Endothelial cell of umbilical vein (primary cell): ENCODE results near the gene TP53TG5. TPM values are rescaled to one million over a fixed set of nuclear protein-coding genes. Genes with fewer than 3 reads are reported as not detected.

ENCODE experiments used
- BruUV-seq: library from RNA; stranded (reverse); fragments of 400-500 nt; replicated peaks from 2 replicates; lab custom pipeline; 2021; lab: Mats Ljungman, UMichigan
- CTCF ChIA-PET: fragments of 300-600, 350-600 bp; sonication (Branson Sonifier 250); formaldehyde crosslinking; loops from one replicate; lab custom pipeline; 2021; ENCODE audit warnings: antibody characterized with exemption, inconsistent platforms; lab: Charles Lee
- POLR2A ChIA-PET: fragments of 300-600, 350-600 bp; sonication (Branson Sonifier 250); formaldehyde crosslinking; loops from one replicate; lab custom pipeline; 2021; ENCODE audit warnings: antibody characterized with exemption, inconsistent platforms; lab: Charles Lee
- DNase-seq: peaks from one replicate; pipeline ENCODE4 v3.0.0-alpha.2; 2011; ENCODE audit warnings: low read depth, low spot score
- FAIRE-seq: peaks from 2 replicates; lab custom pipeline; 2011; peaks lifted over from hg19 to GRCh38; lab: Jason Lieb, UNC
- H2AFZ ChIP-seq: 2 replicates; pipeline ENCODE4 v1.6.0; 2012; ENCODE audit warnings: low read depth, low read length, control low read depth, inconsistent platforms
- H3K27ac ChIP-seq: 2 replicates; pipeline ENCODE4 v1.5.1; 2011; ENCODE audit warnings: low read depth, mild to moderate bottlenecking, control low read depth, low read length, moderate library complexity; ENCODE audit not compliant: insufficient read depth
- H3K27me3 ChIP-seq, 2 experiments: 2 replicates each; pipeline versions ENCODE4 v1.6.0 to v1.6.1; 2011; ENCODE audit warnings: low read length in 2 of 2, mixed read lengths in 1 of 2; ENCODE audit not compliant: control insufficient read depth in 2 of 2, insufficient read depth in 2 of 2
- H3K36me3 ChIP-seq, 2 experiments: 2 replicates in 1 of 2; 3 replicates in 1 of 2; pipeline ENCODE4 v1.5.1; 2011; ENCODE audit warnings: low read length in 2 of 2, mild to moderate bottlenecking in 1 of 2, moderate library complexity in 1 of 2; ENCODE audit not compliant: control insufficient read depth in 2 of 2, insufficient read depth in 2 of 2; ENCODE audit errors: extremely low read depth in 1 of 2
- H3K4me1 ChIP-seq: 3 replicates; pipeline ENCODE4 v1.5.1; 2011; ENCODE audit warnings: mild to moderate bottlenecking, low read length; ENCODE audit not compliant: control insufficient read depth, insufficient read depth; ENCODE audit errors: extremely low read depth
- H3K4me2 ChIP-seq: 2 replicates; pipeline ENCODE4 v1.6.1; 2011; ENCODE audit warnings: low read length, control low read depth, mixed read lengths; ENCODE audit not compliant: insufficient read depth
- H3K4me3 ChIP-seq, 3 experiments: fragments of 200-600 bp in 1 of 3; sonication (generic), shearing (Covaris generic) in 1 of 3; replicated peaks in 1 of 3; 2 replicates each; pipeline ENCODE4 v1.5.1; 2011 to 2016; ENCODE audit warnings: control low read depth in 3 of 3, low read length in 3 of 3, mild to moderate bottlenecking in 2 of 3, inconsistent platforms in 1 of 3, low read depth in 1 of 3, moderate library complexity in 1 of 3; ENCODE audit not compliant: insufficient read depth in 1 of 3
- H3K79me2 ChIP-seq: 2 replicates; pipeline ENCODE4 v1.6.0; 2012; ENCODE audit warnings: low read length, inconsistent platforms; ENCODE audit not compliant: control insufficient read depth, insufficient read depth
- H3K9ac ChIP-seq: replicated peaks from 2 replicates; pipeline ENCODE3; 2011; ENCODE audit warnings: low read length, control low read depth; ENCODE audit not compliant: insufficient read depth; ENCODE audit errors: extremely low read depth
- H3K9me1 ChIP-seq: replicated peaks from 3 replicates; pipeline ENCODE4 v1.6.0; 2011; ENCODE audit warnings: mild to moderate bottlenecking, low read length; ENCODE audit not compliant: control insufficient read depth, insufficient read depth; ENCODE audit errors: extremely low read depth
- H3K9me3 ChIP-seq: replicated peaks from 2 replicates; pipeline ENCODE4 v1.5.1; 2012; ENCODE audit warnings: low read length, inconsistent platforms; ENCODE audit not compliant: control insufficient read depth, insufficient read depth
- H4K20me1 ChIP-seq: replicated peaks from 2 replicates; pipeline ENCODE3; 2011; ENCODE audit warnings: mild to moderate bottlenecking, low read length; ENCODE audit not compliant: control insufficient read depth, insufficient read depth; ENCODE audit errors: extremely low read depth
- CTCF ChIP-seq, 2 donors: IDR thresholded peaks; 1 replicate in 1 of 2; 2 replicates in 1 of 2; pipeline ENCODE4 v1.5.1; 2011; ENCODE audit warnings: low read length in 2 of 2, mild to moderate bottlenecking in 2 of 2, moderate library complexity in 2 of 2, control low read depth in 1 of 2, inconsistent platforms in 1 of 2, low read depth in 1 of 2; ENCODE audit not compliant: insufficient read depth in 1 of 2; ENCODE audit errors: extremely low read depth in 1 of 2
- EZH2 ChIP-seq: IDR thresholded peaks from 2 replicates; pipeline ENCODE4 v1.6.1; 2012; ENCODE audit warnings: borderline replicate concordance, low read depth, mild to moderate bottlenecking, moderate library complexity, low read length, inconsistent platforms; ENCODE audit not compliant: severe bottlenecking
- FOS ChIP-seq: IDR thresholded peaks from 2 replicates; pipeline ENCODE4 v1.6.1; 2011; ENCODE audit warnings: mild to moderate bottlenecking, low read length, moderate library complexity, borderline replicate concordance; ENCODE audit not compliant: insufficient read depth
- GATA2 ChIP-seq: IDR thresholded peaks from 2 replicates; pipeline ENCODE4 v1.7.0; 2011; ENCODE audit warnings: low read depth, mild to moderate bottlenecking, moderate library complexity, mixed read lengths, low read length; ENCODE audit not compliant: insufficient read length, insufficient read depth
- JUN ChIP-seq: IDR thresholded peaks from 2 replicates; pipeline ENCODE4 v1.6.1; 2011; ENCODE audit warnings: borderline replicate concordance, low read depth; ENCODE audit not compliant: insufficient read length, insufficient read depth
- MAX ChIP-seq: IDR thresholded peaks from 2 replicates; pipeline ENCODE4 v1.6.1; 2011; ENCODE audit not compliant: insufficient read depth, insufficient read length
- MYC ChIP-seq: IDR thresholded peaks from one replicate; pipeline ENCODE4 v1.6.1; 2011; ENCODE audit warnings: mild to moderate bottlenecking, low read depth, low read length
- POLR2A ChIP-seq: IDR thresholded peaks from 2 replicates; pipeline ENCODE4 v1.6.1; 2012; ENCODE audit warnings: low read depth, mild to moderate bottlenecking, control low read depth, low read length
- POLR2AphosphoS5 ChIP-seq: IDR thresholded peaks from 2 replicates; pipeline ENCODE4 v1.6.1; 2012; ENCODE audit warnings: low read depth, mild to moderate bottlenecking, control low read depth, low read length, moderate library complexity; ENCODE audit not compliant: insufficient read depth
- dilution Hi-C: fragments of 300-500 bp; cut with MboI; formaldehyde crosslinking; loops from one replicate; pipeline ENCODE4 v1.15.0; 2019; ENCODE audit warnings: low sequenced_read_pairs; ENCODE audit not compliant: extremely low pct_ligation_motif_present
- intact Hi-C: fragments of 100-400 bp; cut with micrococcal nuclease; formaldehyde crosslinking; loops from one replicate; pipeline ENCODE4 v1.10.0; 2022
- polyA plus RNA-seq, 4 experiments: library from polyadenylated mRNA; depleted of rRNA in 3 of 4; stranded (reverse) in 3 of 4; unstranded in 1 of 4; fragments of >200 nt; gene quantifications; 2 replicates each; pipeline versions ENCODE4 v1.2.1 to v1.2.3, GENCODE V29; 2011 to 2012; ENCODE audit warnings: missing spikeins in 1 of 4
- total RNA-seq: library from RNA; stranded (reverse); gene quantifications from 2 replicates; pipeline ENCODE4 v1.2.3, GENCODE V29; 2021

Gene TP53TG5
- total and polyA plus RNA-seq, 2 donors (not counting 3 experiments of a cell fraction or from before 2014, with no cell fraction given), result not detected

- no peak overlapping the region for H3K27ac ChIP-seq
- DNase-seq (no peak), FAIRE-seq (no peak)
- H4K20me1 ChIP-seq, result no peaks in the 10 kb centered on the region
- H3K4me3 ChIP-seq, result no peak overlapping the region
- ChIA-PET POLR2A (no interaction called here), CTCF (interaction anchor here (1.5 to 15.2 kb wide), 3 partner anchors 22 to 112 kb away, joined by 3 to 389 read pairs (median 4); partner anchors contain the start of gene SYS1)
- H3K27me3 ChIP-seq, result no peaks in the 10 kb centered on the region
- peaks cover 2 to 8% of the 10 kb centered on the region in 2 experiments for H3K36me3 ChIP-seq
- no peaks in the 10 kb centered on the region for H3K9me3 ChIP-seq
- no peak overlapping the region for H3K4me2 ChIP-seq
- H3K9me1 ChIP-seq, result no peaks in the 10 kb centered on the region
- no peaks in the 10 kb centered on the region for H3K4me1 ChIP-seq
- BruUV-seq, result no TSS peak
- H3K79me2 ChIP-seq, result no peaks in the 10 kb centered on the region
- no peak overlapping the region for H3K9ac ChIP-seq
- no peak for TF ChIP-seq MAX
- TF ChIP-seq CTCF (IDR thresholded peaks at IDR 0.05; ENCODE audit: extremely low read depth in 1 of 2, insufficient read depth in 1 of 2, low read depth in 1 of 2, low read length in 2 of 2), result no peak
- TF ChIP-seq MYC, result no peak
- no peak for TF ChIP-seq GATA2
- no peak for TF ChIP-seq JUN
- no peak for TF ChIP-seq EZH2
- TF ChIP-seq POLR2AphosphoS5, result no peak
- no peak for TF ChIP-seq POLR2A
- no peak for TF ChIP-seq FOS
- dilution Hi-C loops, result no loop called here
- no peak overlapping the region for H2AFZ ChIP-seq
- intact Hi-C loops, result no loop called here
These were observed 52.8 kb downstream of the TP53TG5 start for GRCh38 chr20:45325371-45325770.
